SU-DHL-6 (cell line): Measurements from ENCODE around the gene PRKCSH.

Experiments used
- EZH2phosphoT487 ChIP-seq: fragments of 200-600 bp; sonication (generic), shearing (Covaris generic); conservative IDR thresholded peaks from 2 replicates; pipeline ENCODE4 v1.6.1; 2018; ENCODE audit warnings: mild to moderate bottlenecking, antibody characterized with exemption, low read length, moderate library complexity, mixed read lengths
- TF ChIP-seq, protein P1 (sequence below): fragments of 200-600 bp; sonication (generic); IDR thresholded peaks from one replicate; pipeline ENCODE4 v1.5.1; 2017; ENCODE audit warnings: antibody characterized with exemption, mild to moderate bottlenecking, low read length, moderate library complexity; ENCODE audit not compliant: insufficient read depth, poor library complexity, severe bottlenecking

DNA sequence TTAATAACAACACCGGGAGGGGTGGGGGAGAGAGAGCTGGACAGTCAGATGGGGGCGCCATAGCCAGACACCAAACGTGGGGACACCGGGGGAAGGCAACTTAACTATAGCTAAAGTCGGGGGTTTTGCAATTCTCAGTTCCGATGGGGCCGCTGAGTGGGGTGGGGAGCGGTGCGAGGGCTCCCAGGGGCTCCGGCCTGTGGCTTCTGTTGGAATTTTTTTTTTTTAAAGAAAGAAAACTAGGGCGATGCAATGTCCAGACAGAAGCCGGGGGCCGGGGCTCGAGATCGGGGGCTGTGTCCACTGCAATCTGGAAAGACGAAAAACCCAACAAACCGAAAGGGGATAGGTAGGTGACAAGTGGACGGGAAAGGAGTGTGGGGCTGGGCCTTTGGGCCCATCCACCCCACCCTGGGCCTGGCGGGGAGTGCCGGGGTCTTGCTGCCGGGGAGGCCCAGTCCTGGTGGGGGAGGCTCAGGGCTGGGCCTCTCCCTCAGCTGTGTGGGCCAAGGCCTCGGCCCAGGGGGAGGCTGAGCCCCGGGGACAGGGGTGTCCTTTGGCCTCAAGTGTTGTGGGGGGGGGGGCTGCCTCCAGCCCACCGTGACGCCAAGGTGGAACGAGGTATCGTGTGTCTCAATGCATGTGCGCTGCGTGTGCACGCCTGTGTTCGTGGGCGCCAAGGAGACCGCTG is 17.3 kb downstream of the PRKCSH start:
- TF ChIP-seq, protein P1, sequence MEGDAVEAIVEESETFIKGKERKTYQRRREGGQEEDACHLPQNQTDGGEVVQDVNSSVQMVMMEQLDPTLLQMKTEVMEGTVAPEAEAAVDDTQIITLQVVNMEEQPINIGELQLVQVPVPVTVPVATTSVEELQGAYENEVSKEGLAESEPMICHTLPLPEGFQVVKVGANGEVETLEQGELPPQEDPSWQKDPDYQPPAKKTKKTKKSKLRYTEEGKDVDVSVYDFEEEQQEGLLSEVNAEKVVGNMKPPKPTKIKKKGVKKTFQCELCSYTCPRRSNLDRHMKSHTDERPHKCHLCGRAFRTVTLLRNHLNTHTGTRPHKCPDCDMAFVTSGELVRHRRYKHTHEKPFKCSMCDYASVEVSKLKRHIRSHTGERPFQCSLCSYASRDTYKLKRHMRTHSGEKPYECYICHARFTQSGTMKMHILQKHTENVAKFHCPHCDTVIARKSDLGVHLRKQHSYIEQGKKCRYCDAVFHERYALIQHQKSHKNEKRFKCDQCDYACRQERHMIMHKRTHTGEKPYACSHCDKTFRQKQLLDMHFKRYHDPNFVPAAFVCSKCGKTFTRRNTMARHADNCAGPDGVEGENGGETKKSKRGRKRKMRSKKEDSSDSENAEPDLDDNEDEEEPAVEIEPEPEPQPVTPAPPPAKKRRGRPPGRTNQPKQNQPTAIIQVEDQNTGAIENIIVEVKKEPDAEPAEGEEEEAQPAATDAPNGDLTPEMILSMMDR, result peak; percentile 36
- TF ChIP-seq EZH2phosphoT487, result no peak
